PC-3 (cell line): ENCODE results near the gene DBF4B. TPM values are rescaled to one million over a fixed set of nuclear protein-coding genes. Genes with fewer than 3 reads are reported as not detected.
A peak's percentile ranks its signal among the peaks of the same experiment; 100 is the strongest.

Experiments
- ATAC-seq: fragments of 200-7000 bp; cut with Tn5 transposase; 2 replicates; pipeline ENCODE4 v1.9.1; 2020; ENCODE audit warnings: mild to moderate bottlenecking, moderate library complexity
- BruUV-seq: library from RNA; stranded (reverse); fragments of 400-500 nt; replicated peaks from 2 replicates; lab custom pipeline; 2021; lab: Mats Ljungman, UMichigan
- CTCF ChIA-PET: fragments of 300-600 bp; sonication (Branson Sonifier 250); formaldehyde crosslinking; loops from one replicate; lab custom pipeline; 2022; ENCODE audit warnings: antibody characterized with exemption; lab: Charles Lee
- POLR2A ChIA-PET: fragments of 300-600 bp; sonication (Branson Sonifier 250); formaldehyde crosslinking; loops from one replicate; lab custom pipeline; 2022; ENCODE audit warnings: antibody characterized with exemption; ENCODE audit not compliant: unreplicated experiment; lab: Charles Lee
- DNase-seq: peaks from one replicate; pipeline ENCODE4 v3.0.0-alpha.2; 2015
- H2AFZ ChIP-seq: fragments of 300-600 bp; sonication (generic); 2 replicates; pipeline ENCODE4 v1.6.0; 2016; ENCODE audit warnings: antibody characterized with exemption, low read length
- H3F3A ChIP-seq: fragments of 300-600 bp; sonication (generic); one replicate; pipeline ENCODE4 v1.6.0; 2017; ENCODE audit warnings: antibody characterized with exemption, low read length, control low read depth, mild to moderate bottlenecking; ENCODE audit not compliant: unreplicated experiment
- H3K27ac ChIP-seq: fragments of 300-600 bp; sonication (generic); 2 replicates; pipeline ENCODE4 v1.5.1; 2016; ENCODE audit warnings: mild to moderate bottlenecking, low read length
- H3K27me3 ChIP-seq: fragments of 300-600 bp; sonication (generic); 2 replicates; pipeline ENCODE4 v1.6.1; 2016; ENCODE audit warnings: low read length, mixed read lengths
- H3K36me3 ChIP-seq: fragments of 300-600 bp; sonication (generic); 2 replicates; pipeline ENCODE4 v1.6.1; 2016; ENCODE audit warnings: low read depth, mixed run types, low read length, mixed read lengths
- H3K4me1 ChIP-seq: fragments of 300-600 bp; sonication (generic); 2 replicates; pipeline ENCODE4 v1.5.1; 2016; ENCODE audit warnings: low read length; ENCODE audit not compliant: insufficient read depth
- H3K4me2 ChIP-seq: fragments of 300-600 bp; sonication (generic); 2 replicates; pipeline ENCODE4 v1.6.0; 2016; ENCODE audit warnings: low read length
- H3K4me3 ChIP-seq: fragments of 300-600 bp; sonication (generic); 2 replicates; pipeline ENCODE4 v1.5.1; 2016; ENCODE audit warnings: mild to moderate bottlenecking, low read length, mixed read lengths
- H3K79me2 ChIP-seq: fragments of 300-600 bp; sonication (generic); 2 replicates; pipeline ENCODE4 v1.6.1; 2017; ENCODE audit warnings: low read length, mixed read lengths
- H3K9ac ChIP-seq: fragments of 300-600 bp; sonication (generic); 2 replicates; pipeline ENCODE4 v1.6.0; 2016; ENCODE audit warnings: mild to moderate bottlenecking, low read length
- H3K9me2 ChIP-seq: fragments of 300-600 bp; sonication (generic); replicated peaks from 2 replicates; pipeline ENCODE4 v1.6.1; 2016; ENCODE audit warnings: mixed run types, low read length, mixed read lengths
- H3K9me3 ChIP-seq: fragments of 300-600 bp; sonication (generic); 2 replicates; pipeline ENCODE4 v1.6.1; 2016; ENCODE audit warnings: low read length, mixed read lengths
- H4K20me1 ChIP-seq: fragments of 300-600 bp; sonication (generic); 2 replicates; pipeline ENCODE4 v1.6.1; 2016; ENCODE audit warnings: low read length, mixed read lengths
- EZH2 ChIP-seq: fragments of 300-600 bp; sonication (generic); IDR thresholded peaks from one replicate; pipeline ENCODE4 v1.6.1; 2017; ENCODE audit warnings: antibody characterized with exemption, mild to moderate bottlenecking, low read length; ENCODE audit not compliant: unreplicated experiment
- EZH2phosphoT487 ChIP-seq: fragments of 300-600 bp; sonication (generic); IDR thresholded peaks from 2 replicates; pipeline ENCODE4 v1.6.1; 2018; ENCODE audit warnings: mild to moderate bottlenecking, antibody characterized with exemption, low read length, borderline replicate concordance
- intact Hi-C: fragments of 100-400 bp; cut with micrococcal nuclease; formaldehyde crosslinking; loops from 2 replicates; pipeline ENCODE4 v1.9.0; 2023
- total RNA-seq: library from RNA; depleted of rRNA; stranded (reverse); fragments of >200 nt; gene quantifications from 2 replicates; pipeline ENCODE4 v1.2.3, GENCODE V29; 2014
- TF ChIP-seq, protein P1 (sequence below): fragments of 300-600 bp; sonication (generic); conservative IDR thresholded peaks from 2 replicates; pipeline ENCODE4 v1.5.1; 2017; ENCODE audit warnings: antibody characterized with exemption, low read depth, mild to moderate bottlenecking, low read length

The DBF4B gene
- total RNA-seq, 1 experiment from 2014 or later = 17.9 TPM

- Histone ChIP-seq H3K9ac (peak overlapping the region; percentile 41), H2AFZ (peak overlapping the region; percentile 69)
- TSS peak; percentile 34 for BruUV-seq
These were observed 85.7 kb downstream of the DBF4B start for GRCh38 chr17:44793885-44794842.

GRCh38 chr17:44794851-44795413 is 86.5 kb downstream of the DBF4B start:
- H3K9ac ChIP-seq = peak overlapping the region; percentile 41
- H3K4me2 ChIP-seq = peak overlapping the region; percentile 43
- H3K79me2 ChIP-seq = no peaks in the 10 kb centered on the region
- no peaks in the 10 kb centered on the region for H4K20me1 ChIP-seq
- no TSS peak for BruUV-seq
- peaks cover 24% of the 10 kb centered on the region for H3K4me1 ChIP-seq
- ATAC-seq = peak; percentile 84
- H3K9me3 ChIP-seq = no peaks in the 10 kb centered on the region
- H3K36me3 ChIP-seq = no peaks in the 10 kb centered on the region; the same call in 1 of the 2 replicates
- H3K4me3 ChIP-seq = no peak overlapping the region
- ChIA-PET POLR2A (interaction anchor here (0.6 to 1.1 kb wide), 2 partner anchors 26 to 140 kb away, joined by 3 read pairs; no protein-coding TSS in a partner anchor), CTCF (interaction anchor here (0.5 to 1.3 kb wide), 5 partner anchors 15 to 1375 kb away, joined by 3 to 6 read pairs (median 3); no protein-coding TSS in a partner anchor)
- H3K9me2 ChIP-seq = no peaks in the 10 kb centered on the region
- H2AFZ ChIP-seq = peak overlapping the region; percentile 69
- intact Hi-C loops = loop anchor here (1.0 to 2.0 kb wide), 2 partner anchors 25 to 34 kb away; no protein-coding TSS in a partner anchor
- H3K27ac ChIP-seq = peak overlapping the region; percentile 82
- H3K27me3 ChIP-seq = no peaks in the 10 kb centered on the region
- DNase-seq = peak; percentile 94
- no peak for TF ChIP-seq EZH2
- TF ChIP-seq EZH2phosphoT487 = no peak
- TF ChIP-seq, protein P1, sequence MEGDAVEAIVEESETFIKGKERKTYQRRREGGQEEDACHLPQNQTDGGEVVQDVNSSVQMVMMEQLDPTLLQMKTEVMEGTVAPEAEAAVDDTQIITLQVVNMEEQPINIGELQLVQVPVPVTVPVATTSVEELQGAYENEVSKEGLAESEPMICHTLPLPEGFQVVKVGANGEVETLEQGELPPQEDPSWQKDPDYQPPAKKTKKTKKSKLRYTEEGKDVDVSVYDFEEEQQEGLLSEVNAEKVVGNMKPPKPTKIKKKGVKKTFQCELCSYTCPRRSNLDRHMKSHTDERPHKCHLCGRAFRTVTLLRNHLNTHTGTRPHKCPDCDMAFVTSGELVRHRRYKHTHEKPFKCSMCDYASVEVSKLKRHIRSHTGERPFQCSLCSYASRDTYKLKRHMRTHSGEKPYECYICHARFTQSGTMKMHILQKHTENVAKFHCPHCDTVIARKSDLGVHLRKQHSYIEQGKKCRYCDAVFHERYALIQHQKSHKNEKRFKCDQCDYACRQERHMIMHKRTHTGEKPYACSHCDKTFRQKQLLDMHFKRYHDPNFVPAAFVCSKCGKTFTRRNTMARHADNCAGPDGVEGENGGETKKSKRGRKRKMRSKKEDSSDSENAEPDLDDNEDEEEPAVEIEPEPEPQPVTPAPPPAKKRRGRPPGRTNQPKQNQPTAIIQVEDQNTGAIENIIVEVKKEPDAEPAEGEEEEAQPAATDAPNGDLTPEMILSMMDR = no peak
- H3F3A ChIP-seq = no peaks in the 10 kb centered on the region

More at GRCh38 chr17:44793885-44794842, 85.7 kb downstream of the DBF4B start:
- CTCF ChIA-PET = interaction anchor here (0.5 to 1.3 kb wide), 3 partner anchors 15 to 18 kb away, joined by 3 to 6 read pairs (median 3); no protein-coding TSS in a partner anchor
- no peaks in the 10 kb centered on the region for H3K79me2 ChIP-seq
- no peak for DNase-seq
- H4K20me1 ChIP-seq = no peaks in the 10 kb centered on the region
- no peaks in the 10 kb centered on the region for H3K27me3 ChIP-seq
- no peaks in the 10 kb centered on the region for H3K9me3 ChIP-seq
- H3K27ac ChIP-seq = peak overlapping the region; percentile 82
- H3K36me3 ChIP-seq = no peaks in the 10 kb centered on the region; the same call in 1 of the 2 replicates
- TF ChIP-seq EZH2phosphoT487 (no peak), EZH2 (no peak)
- TF ChIP-seq, protein P1 = no peak
- H3K4me3 ChIP-seq = no peak overlapping the region
- H3F3A ChIP-seq = no peaks in the 10 kb centered on the region
- H3K4me1 ChIP-seq = peaks cover 24% of the 10 kb centered on the region
- H3K9me2 ChIP-seq = no peaks in the 10 kb centered on the region
- ATAC-seq = no peak; the same call in 1 of the 2 replicates
- POLR2A ChIA-PET = interaction anchor here (0.6 to 1.1 kb wide), 2 partner anchors 26 to 141 kb away, joined by 3 read pairs; no protein-coding TSS in a partner anchor
- peak overlapping the region; percentile 43 for H3K4me2 ChIP-seq
- intact Hi-C loops = loop anchor here (2.0 kb wide), 1 partner anchor 35 kb away; no protein-coding TSS in a partner anchor
